Duodenal mucosa (tissue), 2 donors: ENCODE measurements around the gene MAL.

Source experiments
- H3K27ac ChIP-seq: one replicate; pipeline ENCODE4 v1.7.0; 2013; ENCODE audit warnings: low read depth, low read length
- H3K27me3 ChIP-seq, 2 donors: one replicate each; pipeline ENCODE4 v1.7.0; 2013; ENCODE audit warnings: low read length in 2 of 2, control low read depth in 1 of 2; ENCODE audit not compliant: insufficient read depth in 2 of 2, control insufficient read depth in 1 of 2
- H3K36me3 ChIP-seq, 2 donors: one replicate each; pipeline ENCODE4 v1.7.0; 2013; ENCODE audit warnings: low read length in 2 of 2, control low read depth in 1 of 2; ENCODE audit not compliant: insufficient read depth in 2 of 2, control insufficient read depth in 1 of 2
- H3K4me1 ChIP-seq, 2 donors: one replicate each; pipeline ENCODE4 v1.7.0; 2013; ENCODE audit warnings: low read length in 2 of 2, control low read depth in 1 of 2; ENCODE audit not compliant: insufficient read depth in 2 of 2, control insufficient read depth in 1 of 2
- H3K4me3 ChIP-seq, 2 donors: one replicate each; pipeline ENCODE4 v1.7.0; 2013; ENCODE audit warnings: low read length in 2 of 2, low read depth in 1 of 2
- H3K9ac ChIP-seq, 2 donors: one replicate each; pipeline ENCODE4 v1.7.0; 2013; ENCODE audit warnings: low read length in 2 of 2, low read depth in 1 of 2
- H3K9me3 ChIP-seq, 2 donors: one replicate each; pipeline ENCODE4 v1.7.0; 2013; ENCODE audit warnings: low read length in 2 of 2, control low read depth in 1 of 2; ENCODE audit not compliant: control insufficient read depth in 1 of 2

Gene MAL

DNA sequence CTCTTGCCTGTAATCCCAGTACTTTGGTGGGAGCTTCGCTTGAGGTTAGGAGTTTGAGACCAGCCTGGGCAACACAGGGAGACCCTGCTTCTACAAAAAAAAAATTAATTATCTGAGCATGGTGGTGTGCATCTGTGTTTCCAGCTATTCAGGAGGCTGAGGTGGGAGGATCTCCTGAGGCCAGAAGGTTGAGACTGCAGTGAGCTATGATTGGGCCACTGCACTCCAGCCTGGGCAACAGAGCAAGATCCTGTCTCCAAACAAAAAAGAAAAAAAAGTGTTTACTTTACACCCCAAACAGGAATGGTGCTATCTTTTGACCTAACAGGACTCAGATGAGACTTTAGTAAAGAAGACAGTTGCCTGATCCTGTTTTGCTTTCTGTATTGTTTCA, 35.6 kb downstream of the MAL start:
- H3K4me1 ChIP-seq = no peaks in the 10 kb centered on the region
- no peak overlapping the region for H3K4me3 ChIP-seq
- peaks cover 0 to 8% of the 10 kb centered on the region in 2 donors for H3K27me3 ChIP-seq
- no peak overlapping the region for H3K27ac ChIP-seq
- no peaks in the 10 kb centered on the region for H3K36me3 ChIP-seq
- no peaks in the 10 kb centered on the region for H3K9me3 ChIP-seq
- H3K9ac ChIP-seq = no peak overlapping the region

GRCh38 chr2:95061601-95062183, 36.2 kb downstream of the MAL start:
- H3K9ac ChIP-seq = no peak overlapping the region
- H3K9me3 ChIP-seq = no peaks in the 10 kb centered on the region

DNA sequence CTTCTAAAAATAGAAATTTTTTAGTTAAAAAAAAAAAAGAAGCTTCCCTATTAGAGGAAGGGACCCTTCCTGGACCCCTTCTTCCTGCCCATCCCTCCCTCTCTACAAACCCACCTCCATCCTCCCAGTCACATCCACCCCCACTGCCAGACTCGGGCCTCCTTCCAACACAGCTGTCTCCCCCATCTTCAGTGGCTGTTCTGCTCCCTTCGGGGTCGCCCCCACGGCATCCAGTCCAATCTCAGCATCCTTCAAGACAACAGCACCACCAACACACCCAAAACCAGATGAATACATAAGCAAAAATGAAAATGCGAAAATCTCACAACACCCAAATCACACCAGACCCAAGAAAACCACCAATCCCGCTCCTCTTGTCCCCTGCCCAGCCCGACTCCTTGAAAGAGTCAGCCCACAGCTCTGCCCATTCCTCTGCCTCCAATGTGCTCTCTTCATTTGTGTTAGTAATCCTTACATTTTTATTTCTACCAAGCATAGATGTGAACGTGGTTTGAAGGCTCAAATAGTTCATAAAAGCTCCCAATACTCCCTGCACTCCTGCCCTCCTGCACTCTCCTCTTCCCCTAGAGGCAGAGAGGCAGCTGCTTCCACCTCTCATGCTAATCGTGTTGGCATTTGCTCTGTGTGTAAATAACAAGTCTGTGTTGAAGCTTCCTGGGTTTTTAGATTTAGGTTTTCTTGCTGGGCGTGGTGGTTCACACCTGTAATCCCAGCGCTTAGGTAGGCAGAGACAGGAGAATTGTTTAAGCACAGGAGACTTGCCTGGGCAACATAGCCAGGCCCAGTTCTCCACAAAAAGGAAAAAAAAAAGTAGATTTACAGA, 37.0 kb downstream of the MAL start:
- H3K9ac ChIP-seq = no peak overlapping the region
- no peak overlapping the region for H3K27ac ChIP-seq
- H3K36me3 ChIP-seq = no peaks in the 10 kb centered on the region
- H3K9me3 ChIP-seq = no peaks in the 10 kb centered on the region
- no peak overlapping the region for H3K4me3 ChIP-seq
- no peaks in the 10 kb centered on the region for H3K4me1 ChIP-seq
- peaks cover 0 to 8% of the 10 kb centered on the region in 2 donors for H3K27me3 ChIP-seq

More at GRCh38 chr2:95061601-95062183, 36.2 kb downstream of the MAL start:
- H3K36me3 ChIP-seq = no peaks in the 10 kb centered on the region
- no peak overlapping the region for H3K4me3 ChIP-seq
- H3K27ac ChIP-seq = no peak overlapping the region
- peaks cover 0 to 8% of the 10 kb centered on the region in 2 donors for H3K27me3 ChIP-seq
- no peaks in the 10 kb centered on the region for H3K4me1 ChIP-seq

- H3K27ac ChIP-seq = no peak overlapping the region
- H3K9ac ChIP-seq = no peak overlapping the region
- H3K27me3 ChIP-seq = peaks cover 0 to 8% of the 10 kb centered on the region in 2 donors
- H3K9me3 ChIP-seq = no peaks in the 10 kb centered on the region
- H3K4me3 ChIP-seq = no peak overlapping the region
- no peaks in the 10 kb centered on the region for H3K4me1 ChIP-seq
- H3K36me3 ChIP-seq = no peaks in the 10 kb centered on the region
These were observed 37.8 kb downstream of the MAL start for GRCh38 chr2:95063086-95063958.

DNA sequence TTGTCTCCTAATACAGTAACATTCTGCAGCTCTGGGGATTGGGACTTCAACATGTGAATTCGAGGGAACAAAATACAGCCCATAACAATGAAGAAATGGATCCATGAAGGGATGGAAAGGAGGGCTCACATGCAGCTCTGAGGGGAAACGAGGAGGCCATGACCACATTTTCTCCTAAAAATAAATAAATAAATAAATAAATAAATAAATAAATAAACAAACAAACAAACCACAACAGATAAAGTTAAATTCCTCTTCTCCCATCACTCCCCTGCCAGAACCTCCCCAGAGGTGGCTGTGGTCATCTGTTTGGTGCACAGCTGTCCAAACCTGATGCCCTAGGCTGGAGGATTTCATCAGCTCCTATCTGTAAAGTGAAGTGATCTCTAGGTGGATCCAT, 42.7 kb downstream of the MAL start:
- Histone ChIP-seq H3K4me3 (no peak overlapping the region), H3K27me3 (peaks cover 0 to 4% of the 10 kb centered on the region in 2 donors), H3K9me3 (no peaks in the 10 kb centered on the region), H3K9ac (no peak overlapping the region), H3K36me3 (no peaks in the 10 kb centered on the region), H3K27ac (no peak overlapping the region), H3K4me1 (no peaks in the 10 kb centered on the region)

DNA sequence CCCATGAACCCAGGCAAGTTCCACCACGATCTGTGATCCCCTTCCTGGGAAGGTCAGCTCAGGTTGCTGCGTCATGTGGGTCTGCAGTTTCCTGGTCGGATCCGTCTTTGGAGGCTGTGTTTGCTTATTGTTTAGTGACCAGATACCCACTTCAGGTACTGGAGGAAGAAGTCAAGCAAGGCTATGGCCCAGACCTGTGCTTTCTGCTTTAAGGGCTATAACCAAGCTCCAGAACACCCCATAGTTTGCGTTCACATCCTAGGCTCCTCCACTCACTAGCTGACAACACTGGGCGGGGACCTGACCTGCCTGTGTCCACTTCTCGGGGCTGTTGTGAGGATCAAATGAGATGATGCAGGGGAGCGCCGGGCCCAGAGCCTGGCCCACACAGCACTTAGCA, 44.0 kb downstream of the MAL start:
- Histone ChIP-seq H3K9ac (no peak overlapping the region), H3K4me1 (no peaks in the 10 kb centered on the region), H3K9me3 (no peaks in the 10 kb centered on the region), H3K36me3 (no peaks in the 10 kb centered on the region), H3K4me3 (no peak overlapping the region), H3K27ac (no peak overlapping the region), H3K27me3 (peaks cover 0 to 3% of the 10 kb centered on the region in 2 donors)

DNA sequence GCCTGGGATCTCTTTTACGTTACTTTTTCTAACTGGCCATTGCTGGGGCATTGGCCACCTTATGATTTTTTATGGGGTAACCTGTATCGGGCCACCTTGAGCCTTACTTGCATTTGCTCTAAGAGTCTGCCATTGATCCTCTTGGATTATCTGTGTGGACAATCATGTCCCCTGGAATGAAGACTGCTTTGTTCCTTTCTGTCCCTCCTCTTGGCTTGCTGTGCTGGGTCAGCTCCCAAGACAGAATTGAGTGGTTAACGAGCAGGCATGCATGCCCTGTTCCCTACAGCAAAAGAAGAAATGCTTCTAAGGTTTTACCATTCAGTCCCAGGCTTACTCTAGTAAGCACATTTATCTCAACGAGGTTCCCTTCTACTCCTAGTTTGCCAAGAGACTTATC, 46.3 kb downstream of the MAL start:
- no peaks in the 10 kb centered on the region for H3K36me3 ChIP-seq
- peaks cover 0 to 7% of the 10 kb centered on the region in 2 donors for H3K27me3 ChIP-seq
- H3K4me1 ChIP-seq = peaks cover 0 to 4% of the 10 kb centered on the region in 2 donors
- no peak overlapping the region for H3K27ac ChIP-seq
- H3K9me3 ChIP-seq = no peaks in the 10 kb centered on the region
- no peak overlapping the region for H3K4me3 ChIP-seq
- no peak overlapping the region for H3K9ac ChIP-seq

- H3K27me3 ChIP-seq = peaks cover 0 to 7% of the 10 kb centered on the region in 2 donors
- peaks cover 0 to 7% of the 10 kb centered on the region in 2 donors for H3K4me1 ChIP-seq
- no peaks in the 10 kb centered on the region for H3K9me3 ChIP-seq
- no peaks in the 10 kb centered on the region for H3K36me3 ChIP-seq
- no peak overlapping the region for H3K27ac ChIP-seq
- H3K4me3 ChIP-seq = no peak overlapping the region
- no peak overlapping the region for H3K9ac ChIP-seq
These were observed 46.9 kb downstream of the MAL start for GRCh38 chr2:95072424-95072823.

DNA sequence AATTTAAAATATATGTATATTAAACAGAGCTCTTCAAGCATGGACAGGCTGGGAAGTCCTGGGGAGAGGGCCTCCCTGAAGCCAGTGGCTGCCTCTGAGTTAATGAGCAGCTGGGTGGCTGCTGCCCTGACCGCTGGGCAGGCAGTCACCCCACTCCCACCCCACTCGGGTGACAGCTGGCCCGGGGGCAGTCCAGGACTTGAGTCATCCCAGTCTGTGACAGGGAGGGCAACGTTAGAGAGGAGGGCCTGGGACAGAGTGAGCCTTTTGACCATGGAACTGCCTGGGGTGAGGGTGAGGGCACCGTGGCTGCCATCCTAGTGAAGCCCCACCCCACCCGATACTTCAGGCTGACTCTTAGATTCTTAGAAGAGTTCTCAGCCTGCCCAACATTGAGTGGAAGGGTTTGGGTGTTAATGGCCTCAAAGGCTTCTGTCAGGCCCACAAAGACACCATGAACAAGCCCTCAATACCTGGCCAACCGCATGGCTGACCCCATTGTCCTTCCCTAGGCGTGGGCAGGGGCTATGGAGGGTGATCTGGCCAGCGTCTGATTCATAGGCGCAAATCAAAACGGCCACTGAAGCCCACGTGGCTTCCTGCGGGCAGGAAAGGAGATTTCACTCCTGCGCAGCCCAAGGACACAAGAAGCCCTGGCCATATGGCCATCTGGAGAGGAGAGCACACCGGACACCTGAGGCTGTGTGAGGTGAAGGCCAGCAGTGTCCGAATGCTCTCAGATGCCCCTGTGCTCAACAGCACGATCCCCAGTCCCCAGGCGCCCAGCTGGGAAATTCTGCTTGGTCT, 48.6 kb downstream of the MAL start:
- Histone ChIP-seq H3K9ac (no peak overlapping the region), H3K36me3 (no peaks in the 10 kb centered on the region), H3K27me3 (peaks cover 5 to 8% of the 10 kb centered on the region in 2 donors), H3K4me3 (no peak overlapping the region), H3K4me1 (peaks cover 0 to 7% of the 10 kb centered on the region in 2 donors), H3K9me3 (no peaks in the 10 kb centered on the region), H3K27ac (no peak overlapping the region)
